ENCODE data around the gene CALCOCO1. TPM values are rescaled to one million over a fixed set of nuclear protein-coding genes. Genes with fewer than 3 reads are reported as not detected.
"Not testable (repeated sequence)": the region's sequence is repeated elsewhere in the genome, so short reads cannot be mapped to it uniquely, and the experiment has no call there.

The CALCOCO1 gene
- total and polyA plus RNA-seq, 2 of the 13 experiments (the other 11 are each of a cell fraction or from before 2014, with no cell fraction given) = 7.7 to 47.7 TPM

GRCh38 chr12:53680061-53680460, 47.2 kb downstream of the CALCOCO1 start:
- FAIRE-seq; H3K4me2 ChIP-seq (ENCODE audit: low read depth, low read length); in situ Hi-C loops (cut with HindIII; ENCODE audit: extremely low pct_ligation_motif_present, low pct_unique_long_range_greater_than_20kb); H4K20me1 ChIP-seq (ENCODE audit: insufficient read depth, low read length); DNase-seq (ENCODE audit: low spot score); CTCF ChIA-PET (ENCODE audit: low intra/inter-chr PET ratio, low total read pairs); H3K27ac ChIP-seq (ENCODE audit: extremely low read length, insufficient read depth, low read length); H3K79me2 ChIP-seq (ENCODE audit: insufficient read depth, low read length); intact Hi-C loops (cut with micrococcal nuclease; ENCODE audit: unreplicated experiment); H3K4me3 ChIP-seq (replicated peaks in 1 of 3; ENCODE audit: insufficient read depth in 1 of 3, low read depth in 2 of 3, low read length in 3 of 3); BruUV-seq (replicated peaks); POLR2A ChIA-PET; H3K36me3 ChIP-seq (replicated peaks in 1 of 2; ENCODE audit: control insufficient read depth in 1 of 2, insufficient read depth in 2 of 2, low read length in 2 of 2); H2AFZ ChIP-seq (ENCODE audit: low read length); ATAC-seq; H3K9me3 ChIP-seq (ENCODE audit: low read length); H3K9ac ChIP-seq (ENCODE audit: insufficient read depth, low read depth, low read length): not testable (repeated sequence)
- Histone ChIP-seq H3K4me1 (ENCODE audit: insufficient read depth, low read length) (peaks cover 11% of the 10 kb centered on the region), H3K27me3 (ENCODE audit: control insufficient read depth in 1 of 2, insufficient read depth in 2 of 2, low read length in 2 of 2) (peaks cover 0 to 12% of the 10 kb centered on the region in 2 experiments; a peak in 1 of 5 replicates)
- TF ChIP-seq ZNF460 (CRISPR knock-in tag; IDR thresholded peaks at IDR 0.05; ENCODE audit: borderline replicate concordance) = peak; percentile 61; the same call in 1 of the 2 replicates
- WGBS (ENCODE audit: low lambda C conversion rate) = 42% methylated on average over 5 of the region's 5 CpGs

- no TSS peak for BruUV-seq (replicated peaks)
- Histone ChIP-seq H3K36me3 (replicated peaks in 1 of 2; ENCODE audit: control insufficient read depth in 1 of 2, insufficient read depth in 2 of 2, low read length in 2 of 2) (peaks cover 0 to 1% of the 10 kb centered on the region in 2 experiments; a peak in 1 of 5 replicates), H4K20me1 (ENCODE audit: insufficient read depth, low read length) (no peaks in the 10 kb centered on the region), H3K9ac (ENCODE audit: insufficient read depth, low read depth, low read length) (no peak overlapping the region), H3K27me3 (ENCODE audit: control insufficient read depth in 1 of 2, insufficient read depth in 2 of 2, low read length in 2 of 2) (peaks cover 0 to 12% of the 10 kb centered on the region in 2 experiments; a peak in 1 of 5 replicates), H2AFZ (ENCODE audit: low read length) (no peak overlapping the region), H3K9me3 (ENCODE audit: low read length) (no peaks in the 10 kb centered on the region), H3K4me2 (ENCODE audit: low read depth, low read length) (no peak overlapping the region), H3K79me2 (ENCODE audit: insufficient read depth, low read length) (peaks cover 19% of the 10 kb centered on the region), H3K4me3 (replicated peaks in 1 of 3; ENCODE audit: insufficient read depth in 1 of 3, low read depth in 2 of 3, low read length in 3 of 3) (no peak overlapping the region), H3K4me1 (ENCODE audit: insufficient read depth, low read length) (peaks cover 25% of the 10 kb centered on the region), H3K27ac (ENCODE audit: extremely low read length, insufficient read depth, low read length) (no peak overlapping the region)
- no peak for FAIRE-seq
- DNase-seq (ENCODE audit: low spot score) = no peak
- ChIA-PET POLR2A (interaction anchor here (1.2 kb wide), 1 partner anchor 177 kb away, joined by 3 read pairs; the partner anchor contains the start of gene TARBP2), CTCF (ENCODE audit: low intra/inter-chr PET ratio, low total read pairs) (interaction anchor here (3.0 kb wide), 1 partner anchor 134 kb away, joined by 76 read pairs; no protein-coding TSS in a partner anchor)
- intact Hi-C loops (cut with micrococcal nuclease; ENCODE audit: unreplicated experiment) = loop anchor here (5.0 kb wide), 1 partner anchor 35 kb away; no protein-coding TSS in a partner anchor
- no peak for ATAC-seq
- 36% methylated on average over 4 of the region's 5 CpGs for WGBS (ENCODE audit: low lambda C conversion rate)
- in situ Hi-C loops (cut with HindIII; ENCODE audit: extremely low pct_ligation_motif_present, low pct_unique_long_range_greater_than_20kb) = loop anchor here (5.0 kb wide), 2 partner anchors 50 to 135 kb away; partner anchors contain the start of gene ATF7
- no peak for TF ChIP-seq ZNF160 (CRISPR knock-in tag; IDR thresholded peaks at IDR 0.05)
- TF ChIP-seq ZNF383 (CRISPR knock-in tag; IDR thresholded peaks at IDR 0.05; ENCODE audit: borderline replicate concordance) = no peak
- TF ChIP-seq GABPA (IDR thresholded peaks at IDR 0.05; ENCODE audit: low read depth, low read length) = no peak
- no peak for TF ChIP-seq GABPA (CRISPR knock-in tag; IDR thresholded peaks at IDR 0.05; ENCODE audit: low read depth)
- TF ChIP-seq ETS1 (CRISPR knock-in tag; IDR thresholded peaks at IDR 0.05) = no peak
- TF ChIP-seq STAT5B (CRISPR knock-in tag; IDR thresholded peaks at IDR 0.05) = no peak
- TF ChIP-seq HNRNPLL (IDR thresholded peaks at IDR 0.05; ENCODE audit: low read depth, low read length, poor library complexity, severe bottlenecking) = no peak
- no peak for TF ChIP-seq SNAPC5 (CRISPR knock-in tag; IDR thresholded peaks at IDR 0.05; ENCODE audit: borderline replicate concordance)
- TF ChIP-seq ZNF274 (CRISPR knock-in tag; IDR thresholded peaks at IDR 0.05) = no peak
- no peak for TF ChIP-seq ZNF761 (CRISPR knock-in tag; conservative IDR thresholded peaks at IDR 0.05)
- no peak for TF ChIP-seq FOXP4 (CRISPR knock-in tag; IDR thresholded peaks at IDR 0.05)
- no peak for TF ChIP-seq BRCA1 (CRISPR knock-in tag; IDR thresholded peaks at IDR 0.05)
- TF ChIP-seq ZBTB37 (CRISPR knock-in tag; IDR thresholded peaks at IDR 0.05) = no peak
- no peak for TF ChIP-seq TEAD3 (CRISPR knock-in tag; optimal IDR thresholded peaks at IDR 0.05; ENCODE audit: borderline replicate concordance)
These were observed 49.5 kb downstream of the CALCOCO1 start for GRCh38 chr12:53677800-53678148.

All from HepG2 (cell line).